NCI-H2227 treated with DMSO at 0.1 percent for 48 hours (cell line): ENCODE results near the gene CERS6.

Experiments
- DNase-seq: peaks from one replicate; lab custom pipeline; 2025; lab: John Stamatoyannopoulos, UW

Gene CERS6

DNA sequence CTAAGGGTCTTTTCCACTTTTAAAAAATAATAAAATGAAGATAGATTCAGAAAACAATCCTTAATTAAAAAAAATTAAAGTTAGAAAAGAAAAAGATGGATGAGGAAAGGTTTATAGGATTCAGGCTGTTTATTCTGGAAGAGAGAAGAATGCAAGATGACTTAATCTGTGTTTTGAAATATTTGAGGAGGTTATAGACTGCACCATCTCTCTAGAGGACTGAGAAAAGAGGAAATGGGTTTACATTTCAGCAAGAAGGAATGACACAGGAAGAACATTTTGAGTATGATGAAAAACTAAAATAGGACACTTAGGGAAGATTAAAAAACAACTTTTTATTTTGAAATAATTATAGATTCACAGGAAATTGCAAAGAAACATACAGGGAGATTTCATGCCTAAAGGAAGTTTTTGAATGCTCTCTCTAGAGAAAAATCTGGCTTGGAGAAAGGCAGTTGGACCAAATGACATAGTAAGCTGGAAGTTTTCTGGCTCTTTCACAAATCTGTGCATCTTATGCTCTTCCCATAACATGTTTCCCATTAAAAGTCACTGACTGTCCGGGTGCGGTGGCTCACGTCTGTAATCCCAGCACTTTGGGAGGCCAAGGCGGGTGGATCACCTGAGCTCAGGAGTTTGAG is 75.0 kb downstream of the CERS6 start:
- no peak for DNase-seq

DNA sequence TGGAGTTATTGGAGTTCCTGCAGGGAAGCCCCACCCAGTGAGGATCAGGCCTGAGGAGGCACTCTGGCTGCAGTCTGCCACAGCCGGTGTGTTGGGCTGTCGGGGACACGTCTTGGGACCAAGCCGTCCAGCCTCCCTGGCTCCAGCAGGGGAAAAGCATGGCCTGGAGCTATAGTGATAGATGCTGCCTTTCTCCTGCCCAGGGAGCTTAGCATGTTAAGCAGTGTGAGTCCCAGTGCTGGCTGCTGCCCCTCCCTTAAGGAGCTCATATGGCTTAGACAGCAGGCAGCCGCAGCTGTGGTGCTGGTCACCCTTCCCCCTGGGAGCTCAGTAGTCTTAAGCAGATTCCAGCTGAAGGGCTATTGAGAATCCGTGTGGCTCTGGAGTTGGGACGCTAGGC is 78.9 kb downstream of the CERS6 start:
- DNase-seq, result no peak

DNA sequence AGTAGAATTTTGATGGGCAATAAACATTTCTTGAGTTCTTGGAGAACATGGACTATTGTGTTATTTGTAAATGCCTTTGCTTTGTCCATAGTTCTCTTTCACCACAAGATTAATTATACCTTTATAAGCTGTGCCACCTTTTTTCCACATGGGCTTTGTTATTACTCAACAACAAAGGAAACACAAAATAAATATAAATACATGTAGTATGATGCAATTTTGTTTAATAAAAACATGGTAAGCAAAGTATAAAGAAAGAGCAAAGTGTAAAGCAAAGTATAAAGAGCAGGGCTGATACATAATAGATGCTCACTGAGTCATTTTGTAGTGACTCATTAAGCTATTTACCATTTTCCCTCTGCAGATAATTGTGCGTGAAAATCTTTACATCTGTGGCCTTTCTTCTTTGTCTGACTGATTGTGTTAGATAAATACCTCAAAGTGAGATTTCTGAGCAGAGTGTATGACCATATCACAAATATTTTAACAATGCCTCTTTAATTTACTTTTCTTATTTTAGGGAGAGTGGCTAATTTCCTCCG is 80.9 kb downstream of the CERS6 start:
- no peak for DNase-seq

DNA sequence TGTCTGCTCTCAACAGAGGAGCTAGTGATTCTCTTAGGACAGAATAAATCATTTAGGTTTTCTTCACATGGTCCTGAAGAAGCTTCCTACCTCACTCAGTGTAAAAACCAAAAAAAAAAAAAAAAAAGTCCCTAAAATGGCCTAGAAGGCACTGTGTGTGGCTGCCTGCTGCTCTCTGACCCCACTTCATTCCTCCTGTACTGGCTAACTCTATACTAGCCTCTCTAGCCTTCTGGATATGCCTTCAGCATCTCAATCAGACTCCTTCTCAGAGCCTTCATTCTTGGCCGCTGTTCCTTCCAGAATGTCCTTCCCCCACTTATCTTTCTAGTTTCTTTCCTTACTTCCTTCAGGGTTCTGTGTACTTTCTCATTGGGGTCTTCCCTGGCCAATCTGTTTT is 82.1 kb downstream of the CERS6 start:
- no peak for DNase-seq

DNA sequence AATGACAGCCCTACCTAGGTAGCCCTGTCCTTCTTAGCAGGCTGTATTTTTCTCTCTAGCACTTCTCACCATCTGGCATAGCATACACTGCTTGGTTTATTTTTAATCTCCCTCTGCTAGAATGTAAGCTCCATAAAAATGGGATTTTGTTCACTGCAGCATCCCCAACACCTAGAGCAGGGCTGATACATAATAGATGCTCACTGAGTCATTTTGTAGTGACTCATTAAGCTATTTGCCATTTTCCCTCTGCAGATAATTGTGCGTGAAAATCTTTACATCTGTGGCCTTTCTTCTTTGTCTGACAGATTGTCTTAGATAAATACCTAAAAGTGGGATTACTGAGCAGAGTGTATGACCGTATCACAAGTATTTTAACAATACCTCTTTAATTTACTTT is 82.5 kb downstream of the CERS6 start:
- no peak for DNase-seq

DNA sequence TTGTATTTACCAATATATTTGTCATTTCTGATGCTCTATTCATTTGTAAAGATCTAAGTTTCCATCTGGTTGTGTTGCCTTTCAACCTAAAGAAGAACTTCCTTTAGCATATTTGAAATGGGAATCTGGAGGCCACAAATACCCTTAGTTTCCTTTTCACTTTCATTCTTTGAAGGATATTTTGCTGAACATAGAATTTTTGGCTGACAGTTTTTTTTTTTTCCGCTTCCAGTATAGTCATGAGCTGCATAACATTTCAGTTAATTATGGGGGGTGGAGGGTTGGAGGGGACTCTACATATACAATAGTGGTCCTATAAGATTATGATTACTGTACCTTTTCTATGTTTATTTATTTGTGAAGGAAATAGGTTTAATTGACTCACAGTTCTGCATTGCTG is 83.9 kb downstream of the CERS6 start:
- no peak for DNase-seq

DNA sequence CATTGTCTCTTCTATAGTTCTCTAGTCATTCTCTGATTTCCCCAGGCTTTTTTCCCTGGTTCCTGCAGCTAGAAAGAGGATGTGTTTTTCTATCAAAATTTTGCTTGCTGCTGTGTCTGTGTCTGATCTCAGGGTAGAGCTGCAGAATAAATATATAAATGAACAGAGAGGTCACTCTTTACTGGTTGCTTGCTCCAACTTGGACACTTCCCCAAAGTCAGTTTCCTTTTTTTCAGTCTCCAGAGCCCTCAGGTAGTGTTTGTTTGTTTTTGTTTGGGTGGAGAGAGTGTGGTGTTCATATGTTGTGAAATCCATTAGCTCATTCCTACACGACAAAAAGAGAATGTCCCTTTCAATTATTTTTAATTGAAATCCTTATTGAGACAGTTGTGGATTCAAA is 85.8 kb downstream of the CERS6 start:
- DNase-seq, result no peak

DNA sequence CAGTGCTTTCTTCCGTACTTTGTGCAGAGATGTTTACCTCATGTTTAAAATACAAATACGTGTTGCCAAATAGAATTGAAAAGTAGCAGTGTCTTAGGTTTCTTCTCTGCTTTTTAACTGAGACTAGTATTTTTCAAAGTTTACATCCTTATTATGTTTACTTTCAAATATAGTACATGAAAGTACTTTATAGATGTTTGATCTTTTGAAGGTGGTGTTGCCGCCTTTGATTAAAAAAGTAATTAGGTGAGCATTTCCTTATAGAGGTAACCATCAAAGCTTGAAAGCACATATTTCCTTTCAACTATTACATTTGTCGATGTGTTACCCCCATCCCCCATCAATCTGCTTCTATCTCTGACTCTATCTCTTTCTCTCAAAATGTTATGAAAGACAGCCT is 87.0 kb downstream of the CERS6 start:
- no peak for DNase-seq

DNA sequence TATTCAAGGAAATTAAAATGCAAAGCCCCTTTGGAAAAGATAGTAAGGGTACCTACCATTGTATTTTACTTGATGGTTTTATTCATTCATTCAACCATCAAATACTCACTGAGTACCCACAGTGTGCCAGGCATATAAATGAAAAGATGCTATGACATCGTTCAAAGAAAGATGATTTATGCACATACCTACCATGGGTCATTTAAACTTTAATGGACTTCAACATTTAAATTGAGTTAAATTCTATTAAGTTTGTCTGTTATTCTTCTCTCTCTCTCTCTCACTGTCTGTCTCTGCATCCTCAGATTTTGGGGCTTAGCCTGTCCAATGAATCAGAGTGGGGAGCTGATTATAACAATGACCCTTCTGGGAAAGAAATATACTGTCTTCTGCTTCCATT is 87.9 kb downstream of the CERS6 start:
- DNase-seq, result no peak

DNA sequence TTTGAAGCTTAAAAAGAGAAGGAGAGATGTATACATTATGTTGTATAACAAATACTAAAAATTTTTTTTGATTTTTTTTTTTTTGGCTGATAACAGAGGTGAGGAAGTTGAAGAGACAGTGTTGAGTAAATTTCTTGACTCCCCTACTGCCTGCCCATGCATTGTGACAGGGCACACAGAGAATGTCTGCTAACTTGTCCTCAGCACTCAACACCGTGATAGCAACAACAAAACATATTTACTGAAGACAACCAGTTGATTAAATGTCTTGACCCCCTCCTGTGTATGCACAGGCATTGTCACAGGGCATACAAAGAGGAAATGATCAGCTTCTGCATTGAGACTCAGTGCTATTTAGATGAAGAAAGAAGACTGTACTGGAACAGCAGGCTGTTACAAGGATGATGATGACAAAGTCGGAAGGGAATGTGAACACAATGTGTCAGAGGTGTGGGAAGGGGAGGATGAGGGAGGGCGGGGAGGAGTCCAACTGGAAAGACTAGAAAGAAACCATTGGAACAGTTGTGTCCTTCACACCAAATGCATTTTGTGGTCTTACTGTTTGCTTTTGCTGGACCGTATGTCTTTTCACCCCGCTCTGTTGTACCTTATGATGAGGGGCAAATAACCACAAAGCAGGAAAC is 89.5 kb downstream of the CERS6 start:
- no peak for DNase-seq

DNA sequence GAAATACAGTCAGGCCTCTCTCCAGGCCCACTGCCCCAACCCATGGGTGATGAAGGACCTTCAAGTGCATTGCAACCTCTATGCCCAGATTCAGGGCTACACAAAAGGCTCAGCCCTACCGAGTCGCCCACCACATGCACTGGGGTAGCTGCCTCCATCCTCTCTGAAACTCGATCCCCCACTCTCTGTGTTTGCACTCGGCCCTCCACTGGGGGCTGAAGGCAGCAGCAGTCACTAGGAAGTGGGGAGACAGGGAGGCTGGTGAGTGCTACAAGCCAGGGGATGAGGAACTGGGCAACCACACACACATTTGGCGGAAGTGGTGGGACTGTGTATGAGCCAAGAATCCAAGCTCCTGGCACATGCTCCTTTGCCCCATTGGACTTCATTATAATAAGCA is 94.6 kb downstream of the CERS6 start:
- no peak for DNase-seq

DNA sequence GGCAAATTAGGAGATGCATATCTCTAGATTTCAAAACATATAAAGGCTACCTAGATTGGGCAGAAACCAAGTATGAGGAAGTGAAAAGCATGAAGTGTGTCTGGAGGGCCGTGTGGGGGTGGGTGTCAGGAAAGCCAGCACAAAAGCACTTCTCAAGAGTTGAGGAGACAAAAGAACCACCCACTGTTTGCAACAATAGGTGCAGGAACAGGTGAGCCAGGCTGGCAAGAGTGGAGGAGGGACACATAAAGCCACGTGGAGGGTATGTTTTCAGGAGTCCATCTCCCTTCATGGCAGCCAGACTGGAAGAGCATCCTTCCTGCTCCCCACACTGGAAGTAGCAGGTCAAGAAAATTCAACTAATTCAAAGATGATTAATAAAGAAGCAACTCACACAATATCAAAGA is 96.4 kb downstream of the CERS6 start:
- no peak for DNase-seq

DNA sequence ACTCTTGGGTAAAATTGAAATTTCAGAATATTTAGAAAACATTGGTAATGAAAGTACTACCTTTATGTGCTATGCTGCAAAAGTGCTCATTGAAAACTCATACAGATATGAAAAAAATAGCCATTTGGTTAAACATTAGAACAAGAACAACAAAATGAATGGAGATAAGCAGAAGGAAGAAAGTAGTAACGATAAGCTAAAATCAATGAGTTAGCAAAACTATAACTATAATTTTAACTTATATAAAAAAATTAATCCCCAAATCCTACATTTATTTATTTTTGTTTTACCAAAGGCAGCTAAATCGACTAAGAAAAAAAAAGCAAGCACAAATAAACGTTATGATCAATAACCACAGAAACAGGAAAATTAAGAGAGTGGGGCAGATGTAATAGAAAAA is 99.2 kb downstream of the CERS6 start:
- DNase-seq, result no peak

DNA sequence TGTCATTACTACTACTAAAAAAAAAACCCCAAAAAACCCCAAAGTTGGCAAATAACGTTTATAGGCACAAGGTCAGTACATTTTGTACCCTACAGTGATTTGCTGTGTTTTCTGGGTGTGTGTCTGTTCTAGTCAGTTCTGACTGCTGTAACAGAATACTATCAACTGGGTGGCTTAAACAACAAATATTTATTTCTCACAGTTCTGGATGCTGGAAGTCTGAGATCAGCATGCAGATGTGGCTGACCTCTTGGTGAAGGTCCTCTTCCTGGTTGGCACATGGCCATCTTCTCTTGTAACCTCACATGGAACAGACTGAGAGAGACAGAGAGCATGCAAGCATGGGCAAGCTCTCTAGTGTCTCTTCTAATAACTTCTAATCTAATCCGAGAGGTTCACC is 103.1 kb downstream of the CERS6 start:
- DNase-seq, result no peak

DNA sequence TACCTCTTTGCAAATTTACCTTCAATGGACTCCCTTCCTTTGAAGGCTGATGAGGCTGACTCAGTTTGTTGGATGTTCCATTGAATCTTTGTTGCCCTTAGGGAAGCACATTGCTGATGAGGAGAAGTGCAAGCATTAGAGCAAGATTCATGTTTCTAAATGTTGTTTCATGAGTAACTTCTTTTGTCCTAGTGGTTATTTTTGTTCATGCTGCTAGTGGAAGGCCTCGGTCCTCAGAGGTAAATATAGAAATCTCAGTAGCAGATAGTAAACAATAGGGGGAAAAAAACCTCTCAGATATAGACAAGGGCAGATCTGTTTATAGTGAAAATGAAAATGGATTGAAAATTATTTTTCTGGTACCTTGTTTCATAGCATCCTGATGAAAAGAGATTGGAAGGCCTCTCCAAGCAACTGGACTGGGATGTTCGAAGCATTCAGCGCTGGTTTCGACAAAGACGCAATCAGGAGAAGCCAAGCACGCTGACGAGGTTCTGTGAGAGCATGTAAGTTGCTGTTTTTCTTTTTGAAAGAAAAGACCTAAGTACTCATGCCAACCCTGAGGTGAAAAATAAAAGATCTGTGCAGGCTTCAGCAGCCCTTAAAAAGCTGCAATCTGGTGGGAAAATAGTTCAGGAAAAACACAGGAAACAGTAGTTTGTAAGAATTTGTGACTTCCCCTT is 104.9 kb downstream of the CERS6 start:
- DNase-seq, result no peak

DNA sequence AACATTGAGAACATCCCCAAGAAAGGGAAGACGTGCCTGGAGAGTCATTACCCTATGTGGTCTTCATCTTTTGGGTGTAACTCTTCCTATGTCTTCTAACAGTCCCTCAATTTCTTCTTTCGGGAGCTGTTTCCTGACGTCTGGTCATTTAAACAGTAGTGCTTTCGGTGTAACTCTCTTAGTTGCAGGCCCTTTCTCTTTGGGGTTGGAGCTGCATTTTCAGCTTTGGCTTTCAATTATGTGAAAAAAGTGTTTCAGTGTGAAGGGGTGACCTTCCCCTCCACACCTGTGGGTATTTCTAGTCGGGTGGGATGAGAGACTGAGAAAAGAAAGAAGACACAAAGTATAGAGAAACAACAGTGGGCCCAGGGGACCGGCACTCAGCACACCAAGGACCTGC is 105.9 kb downstream of the CERS6 start:
- DNase-seq, result no peak

DNA sequence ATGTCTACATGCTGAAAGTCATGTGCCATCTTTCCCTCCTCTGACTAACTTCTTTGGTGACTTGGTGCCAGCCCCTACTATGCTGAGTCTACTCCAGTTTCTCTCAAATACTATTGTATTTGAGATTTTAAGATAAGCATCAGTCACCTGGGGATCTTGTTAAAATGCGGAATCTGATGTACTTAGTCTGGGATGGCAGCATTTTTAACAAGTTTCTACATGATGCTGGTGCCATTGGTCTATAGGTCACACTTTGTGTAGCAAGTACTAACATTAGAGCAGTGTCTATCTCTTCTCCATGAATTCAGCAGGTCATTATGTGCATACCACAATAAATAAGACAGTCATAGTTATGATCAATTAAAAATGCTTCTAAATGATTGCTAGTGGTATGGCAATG is 106.9 kb downstream of the CERS6 start:
- DNase-seq, result no peak

DNA sequence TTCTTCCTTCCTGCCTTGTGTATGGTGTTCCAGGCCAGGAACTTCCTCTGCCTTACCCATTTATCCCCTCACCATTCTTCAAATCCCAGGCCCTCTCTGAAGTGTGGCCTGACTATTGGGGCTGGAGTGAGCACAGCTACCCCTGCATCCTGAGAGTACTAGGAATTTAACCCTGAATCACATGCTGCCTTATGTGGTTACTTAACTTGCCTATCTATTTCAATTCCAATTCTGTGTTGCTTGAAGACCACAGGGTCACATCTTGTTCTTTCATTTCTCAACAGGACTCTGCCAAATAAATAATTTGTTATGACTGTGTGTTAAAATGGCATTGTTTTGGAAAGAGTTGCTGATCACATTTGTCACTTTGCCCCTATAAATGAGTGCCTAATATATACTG is 108.6 kb downstream of the CERS6 start:
- DNase-seq, result no peak

DNA sequence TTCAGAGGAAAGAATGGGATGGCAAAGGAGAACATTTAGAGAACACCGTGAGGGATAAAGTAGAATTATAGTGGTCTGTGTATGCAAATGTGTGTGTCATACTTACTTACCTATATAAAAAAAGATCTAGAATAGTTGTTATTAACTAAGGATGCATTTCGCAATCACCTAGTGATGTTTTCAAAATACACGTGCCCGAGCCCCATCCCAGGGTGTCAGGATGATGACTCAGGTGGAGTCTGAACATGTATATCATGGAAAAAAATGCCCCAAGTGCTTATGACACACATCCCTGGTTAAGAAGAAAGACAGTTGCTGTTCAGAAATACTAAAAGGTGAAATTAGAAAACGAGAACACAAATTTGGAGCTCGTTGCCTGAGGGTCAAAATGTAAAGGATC is 109.0 kb downstream of the CERS6 start:
- DNase-seq, result no peak

DNA sequence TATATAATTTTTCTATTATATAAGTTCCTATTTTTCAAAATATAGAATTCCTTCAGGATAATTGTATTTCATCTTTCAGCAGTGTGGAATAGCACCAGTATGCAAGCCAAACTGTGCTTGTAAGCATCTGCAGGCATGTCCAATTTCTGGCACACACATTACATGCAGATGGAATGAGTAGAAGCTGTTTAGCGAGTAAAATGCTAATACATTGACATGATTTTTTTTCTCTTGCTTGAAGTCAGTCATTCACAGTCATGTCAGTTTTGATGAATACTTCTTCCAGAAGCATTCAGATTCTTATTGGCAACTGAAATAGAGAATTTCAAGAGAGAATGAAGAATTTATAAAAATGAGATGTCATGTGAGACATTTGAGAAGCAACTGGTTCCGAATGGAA is 109.4 kb downstream of the CERS6 start:
- no peak for DNase-seq

DNA sequence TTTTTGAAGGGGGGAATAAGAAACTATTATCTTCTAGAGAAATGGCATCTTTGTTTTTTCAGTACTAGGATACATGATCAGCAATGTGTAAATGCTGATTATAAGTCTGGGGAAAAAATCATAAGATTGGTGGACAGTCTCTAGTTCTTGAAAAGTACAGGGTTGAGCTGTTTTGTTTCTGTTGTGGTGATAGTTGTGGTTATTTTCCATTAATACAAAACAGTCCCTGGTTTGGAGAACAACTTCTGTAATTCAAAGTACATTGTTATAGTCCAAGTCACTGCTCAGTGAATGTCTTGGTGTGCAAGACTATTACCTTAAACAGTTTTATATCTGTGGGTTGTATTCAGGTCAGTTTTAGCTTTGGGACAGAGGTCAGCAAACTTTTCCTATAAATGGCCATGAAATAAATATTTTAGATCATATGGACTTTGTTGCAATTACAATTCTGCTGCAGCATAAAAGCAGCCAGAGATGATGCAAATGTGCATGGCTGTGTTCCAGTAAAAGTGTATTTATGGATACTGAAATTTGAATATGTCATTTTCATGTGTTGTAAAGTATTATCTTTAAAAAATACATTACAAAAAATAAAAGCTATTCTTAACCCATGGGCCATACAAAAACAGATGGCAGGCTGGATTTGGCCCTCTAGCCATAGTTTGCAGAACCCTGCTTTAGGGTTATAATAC is 111.0 kb downstream of the CERS6 start:
- DNase-seq, result no peak

DNA sequence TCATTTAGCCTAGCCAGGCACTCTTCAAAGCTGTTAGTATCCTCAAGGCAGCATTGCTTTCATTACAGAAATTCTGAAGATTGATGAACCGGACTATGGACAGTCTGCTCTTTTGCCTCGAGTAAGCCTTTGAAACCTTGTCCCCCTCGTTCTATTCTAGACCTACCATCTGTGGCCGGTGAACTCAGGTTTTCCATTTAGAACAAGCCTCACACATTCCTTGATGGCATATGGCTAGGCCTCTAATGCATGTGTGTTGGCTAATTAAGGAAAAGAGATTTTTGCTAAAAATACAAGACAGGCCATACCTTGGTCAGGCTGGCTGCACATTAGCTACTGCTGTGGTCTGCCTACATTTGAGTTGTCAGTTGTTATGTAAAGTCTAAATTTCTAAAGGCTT is 111.8 kb downstream of the CERS6 start:
- DNase-seq, result no peak
